HUES64 (cell line): ENCODE measurements around the gene AKAP13.

Experiments
- H3K27ac ChIP-seq: 2 replicates; pipeline ENCODE4 v1.7.0; 2013; ENCODE audit warnings: low read depth, low read length, inconsistent platforms
- H3K27me3 ChIP-seq: 2 replicates; pipeline ENCODE4 v1.6.1; 2013; ENCODE audit warnings: mild to moderate bottlenecking, low read length; ENCODE audit not compliant: insufficient read depth
- H3K36me3 ChIP-seq: 2 replicates; pipeline ENCODE4 v1.6.1; 2013; ENCODE audit warnings: mild to moderate bottlenecking, low read length; ENCODE audit not compliant: insufficient read depth
- H3K4me1 ChIP-seq: 2 replicates; pipeline ENCODE4 v1.6.1; 2013; ENCODE audit warnings: mild to moderate bottlenecking, low read length, moderate library complexity; ENCODE audit not compliant: insufficient read depth
- H3K4me3 ChIP-seq: 2 replicates; pipeline ENCODE4 v1.5.1; 2013; ENCODE audit warnings: mild to moderate bottlenecking, low read length, moderate library complexity
- H3K9ac ChIP-seq: 2 replicates; pipeline ENCODE4 v1.6.1; 2013; ENCODE audit warnings: mild to moderate bottlenecking, low read depth, low read length
- H3K9me3 ChIP-seq: 2 replicates; pipeline ENCODE4 v1.6.1; 2013; ENCODE audit warnings: low read depth, low read length; ENCODE audit not compliant: insufficient read depth
- WGBS: fragments of 150-250, 120-280 bp; methylation state at CpG from one replicate; pipeline ENCODE4 v1.1.7; 2013; ENCODE audit warnings: missing lambda C conversion rate; 5-methylcytosine and 5-hydroxymethylcytosine counted together

The AKAP13 gene

DNA sequence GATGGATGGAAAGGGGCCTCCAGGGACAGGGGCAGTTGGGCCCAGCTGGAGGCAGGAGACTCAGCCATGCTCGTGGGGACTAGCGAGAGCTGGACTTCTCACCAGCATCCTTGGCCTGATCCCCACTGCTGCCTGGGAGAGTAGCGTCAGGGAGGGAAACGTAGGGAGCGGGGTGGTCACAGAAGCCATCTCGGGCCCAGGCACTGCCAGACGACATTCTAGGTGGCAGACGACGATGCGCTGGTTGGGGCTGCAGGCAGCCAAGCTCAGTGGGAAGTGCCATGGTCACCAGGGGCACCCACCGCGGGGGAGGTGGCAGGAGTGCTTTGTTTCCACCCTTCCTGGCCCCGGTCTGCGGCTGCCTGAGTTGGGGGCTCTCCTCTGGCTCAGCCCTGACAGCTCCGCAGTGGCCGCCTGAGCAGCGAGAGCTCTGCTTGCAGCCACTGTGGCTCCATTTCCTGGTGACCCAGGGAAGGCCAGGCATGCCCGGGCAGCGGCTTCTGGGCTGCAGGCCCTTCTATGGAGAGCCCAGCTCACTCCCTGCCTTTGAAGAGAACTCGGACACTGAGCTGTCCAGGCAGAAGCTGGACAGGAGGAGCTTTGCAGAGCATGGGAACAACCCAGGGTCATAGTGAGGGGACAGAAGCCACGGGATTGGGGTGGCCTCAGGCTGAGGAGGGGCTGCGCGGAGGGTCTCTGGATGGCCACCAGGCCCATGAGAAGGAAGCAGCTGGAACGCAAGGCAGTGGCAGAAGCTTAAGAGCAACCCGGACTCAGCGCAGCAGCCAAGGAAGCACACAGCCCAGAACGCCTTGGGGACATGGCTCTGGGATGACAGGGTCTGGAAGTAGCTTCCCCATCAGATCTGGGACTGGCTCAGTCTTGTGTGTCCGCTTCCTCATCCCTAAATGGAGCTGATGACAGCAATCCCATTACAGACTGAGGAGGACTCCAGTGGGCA, 383.6 kb downstream of the AKAP13 start:
- Histone ChIP-seq H3K27ac (peak overlapping the region; percentile 1; the same call in 1 of the 2 replicates), H3K27me3 (no peaks in the 10 kb centered on the region), H3K9me3 (no peaks in the 10 kb centered on the region), H3K4me1 (0 out of 2 replicates have a peak, but pooled peaks cover 12% of the 10 kb centered on the region), H3K36me3 (peaks cover 21% of the 10 kb centered on the region), H3K9ac (no peak overlapping the region), H3K4me3 (no peak overlapping the region)
- WGBS, result 94% methylated on average over 28 of the region's 28 CpGs

- no peak overlapping the region for H3K9ac ChIP-seq
- H3K27ac ChIP-seq, result no peak overlapping the region
- no peaks in the 10 kb centered on the region for H3K27me3 ChIP-seq
Measured at GRCh38 chr15:85764649-85765277, 384.4 kb downstream of the AKAP13 start.

DNA sequence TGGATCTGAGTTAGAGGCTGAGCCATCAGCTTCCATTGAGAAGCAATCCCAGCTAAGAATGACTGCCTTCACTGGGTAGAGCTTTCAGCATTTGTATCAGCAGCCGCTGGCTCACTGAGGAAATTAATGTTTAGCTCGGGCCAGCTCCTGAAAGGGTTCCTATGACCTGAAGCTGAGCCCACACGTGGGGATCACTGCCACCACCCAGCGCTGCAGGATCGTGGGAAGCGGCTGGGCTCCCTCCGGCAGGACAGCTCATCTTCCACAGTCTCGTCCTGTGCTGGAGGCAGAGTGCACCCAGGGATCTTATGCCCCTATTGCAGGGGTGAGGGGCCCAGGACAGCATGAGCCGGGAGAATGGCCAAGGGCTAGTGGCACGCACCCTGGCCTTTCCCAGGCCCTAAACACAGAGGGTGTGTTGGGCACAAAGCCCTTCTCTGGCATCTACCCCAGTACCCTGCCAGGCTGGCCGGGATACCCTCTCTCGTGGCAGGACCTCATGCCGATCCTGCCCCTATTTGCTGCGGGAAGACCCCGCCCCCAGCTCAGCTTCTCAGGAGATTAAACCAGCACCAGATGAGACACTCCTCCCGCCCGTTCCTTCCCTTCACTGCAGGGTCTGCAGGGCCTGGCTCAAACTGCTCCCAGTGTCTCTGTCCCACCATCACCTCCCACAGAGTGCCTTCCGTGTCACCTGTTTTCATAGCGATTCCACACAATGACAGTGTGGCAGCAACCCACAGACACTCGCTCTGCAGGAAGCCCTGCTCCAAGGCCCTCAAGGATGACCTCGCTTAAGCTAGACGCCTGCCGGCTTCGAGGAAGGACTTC, 385.8 kb downstream of the AKAP13 start:
- WGBS, result 80% methylated on average over 24 of the region's 24 CpGs
- no peaks in the 10 kb centered on the region for H3K27me3 ChIP-seq
- H3K9me3 ChIP-seq, result no peaks in the 10 kb centered on the region
- no peak overlapping the region for H3K4me3 ChIP-seq
- 0 out of 2 replicates have a peak, but pooled peaks cover 12% of the 10 kb centered on the region for H3K4me1 ChIP-seq
- no peak overlapping the region; the same call in 1 of the 2 replicates for H3K27ac ChIP-seq
- no peak overlapping the region for H3K9ac ChIP-seq
- H3K36me3 ChIP-seq, result peaks cover 15% of the 10 kb centered on the region; the same call in 1 of the 2 replicates

More at GRCh38 chr15:85764649-85765277, 384.4 kb downstream of the AKAP13 start:
- WGBS, result 90% methylated on average over 3 of the region's 3 CpGs
- H3K9me3 ChIP-seq, result no peaks in the 10 kb centered on the region
- peaks cover 21% of the 10 kb centered on the region for H3K36me3 ChIP-seq
- no peak overlapping the region for H3K4me3 ChIP-seq
- H3K4me1 ChIP-seq, result 0 out of 2 replicates have a peak, but pooled peaks cover 12% of the 10 kb centered on the region

DNA sequence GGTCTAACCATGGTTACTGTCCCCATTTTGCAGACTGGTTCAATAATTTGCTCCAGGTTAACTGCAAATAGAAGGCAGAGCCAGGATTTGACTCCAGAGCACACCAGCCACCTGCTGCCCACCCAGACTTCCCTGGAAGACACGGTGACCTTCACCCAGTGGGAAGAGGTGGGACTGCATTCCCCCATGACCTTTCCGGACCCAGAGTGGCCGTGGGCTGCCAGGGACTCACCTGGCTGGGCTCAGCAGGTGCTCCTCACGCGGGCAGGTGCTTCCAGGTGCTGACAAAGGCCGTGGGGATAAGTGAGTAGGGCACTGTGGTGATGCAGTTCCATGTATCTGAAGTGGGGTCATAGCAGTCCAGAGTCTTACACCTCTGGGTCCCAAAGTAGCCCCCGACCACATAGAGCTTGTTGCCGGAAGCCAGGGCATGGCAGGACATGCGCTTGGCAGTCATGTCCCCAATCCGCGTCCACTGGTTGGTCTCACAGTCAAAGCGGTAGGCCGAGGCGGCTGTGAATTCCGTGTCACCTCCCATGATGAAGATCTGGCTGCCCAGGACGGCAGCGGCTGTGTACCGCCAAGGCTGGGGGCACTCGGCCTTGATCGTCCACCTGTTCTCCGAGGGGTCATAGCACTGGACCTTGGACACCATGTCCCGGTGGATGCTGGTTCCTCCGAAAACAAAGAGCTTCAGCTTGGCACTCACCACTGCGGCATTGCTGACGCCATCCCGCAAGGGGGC, 387.6 kb downstream of the AKAP13 start:
- Histone ChIP-seq H3K27ac (no peak overlapping the region), H3K36me3 (peaks cover 15% of the 10 kb centered on the region; the same call in 1 of the 2 replicates), H3K9ac (no peak overlapping the region), H3K4me3 (no peak overlapping the region), H3K9me3 (no peaks in the 10 kb centered on the region), H3K4me1 (0 out of 2 replicates have a peak, but pooled peaks cover 16% of the 10 kb centered on the region), H3K27me3 (no peaks in the 10 kb centered on the region)
- 96% methylated on average over 26 of the region's 26 CpGs for WGBS

GRCh38 chr15:85768595-85769168, 388.3 kb downstream of the AKAP13 start:
- H3K4me3 ChIP-seq, result no peak overlapping the region
- peaks cover 15% of the 10 kb centered on the region; the same call in 1 of the 2 replicates for H3K36me3 ChIP-seq
- WGBS, result 96% methylated on average over 32 of the region's 32 CpGs
- H3K27me3 ChIP-seq, result no peaks in the 10 kb centered on the region
- H3K4me1 ChIP-seq, result 0 out of 2 replicates have a peak, but pooled peaks cover 16% of the 10 kb centered on the region
- H3K9ac ChIP-seq, result no peak overlapping the region
- H3K27ac ChIP-seq, result no peak overlapping the region
- H3K9me3 ChIP-seq, result no peaks in the 10 kb centered on the region

GRCh38 chr15:85769182-85769900, 388.9 kb downstream of the AKAP13 start:
- Histone ChIP-seq H3K9me3 (no peaks in the 10 kb centered on the region), H3K27ac (no peak overlapping the region), H3K36me3 (peaks cover 15% of the 10 kb centered on the region; the same call in 1 of the 2 replicates), H3K4me1 (0 out of 2 replicates have a peak, but pooled peaks cover 15% of the 10 kb centered on the region), H3K27me3 (no peaks in the 10 kb centered on the region), H3K4me3 (no peak overlapping the region), H3K9ac (no peak overlapping the region)
- 96% methylated on average over 42 of the region's 42 CpGs for WGBS

GRCh38 chr15:85770096-85771041, 390.0 kb downstream of the AKAP13 start:
- no peak overlapping the region for H3K9ac ChIP-seq
- 0 out of 2 replicates have a peak, but pooled peaks cover 14% of the 10 kb centered on the region for H3K4me1 ChIP-seq
- H3K27ac ChIP-seq, result no peak overlapping the region
- no peaks in the 10 kb centered on the region for H3K27me3 ChIP-seq
- no peak overlapping the region for H3K4me3 ChIP-seq
- no peaks in the 10 kb centered on the region for H3K9me3 ChIP-seq
- 92% methylated on average over 21 of the region's 21 CpGs for WGBS
- peaks cover 15% of the 10 kb centered on the region; the same call in 1 of the 2 replicates for H3K36me3 ChIP-seq

GRCh38 chr15:85771271-85771670, 390.9 kb downstream of the AKAP13 start:
- Histone ChIP-seq H3K4me1 (0 out of 2 replicates have a peak, but pooled peaks cover 9% of the 10 kb centered on the region), H3K27ac (no peak overlapping the region)
- WGBS, result 91% methylated on average over 4 of the region's 5 CpGs

More at GRCh38 chr15:85771271-85771670, 390.9 kb downstream of the AKAP13 start:
- Histone ChIP-seq H3K9me3 (no peaks in the 10 kb centered on the region), H3K36me3 (peaks cover 15% of the 10 kb centered on the region; the same call in 1 of the 2 replicates), H3K27me3 (no peaks in the 10 kb centered on the region), H3K9ac (no peak overlapping the region), H3K4me3 (no peak overlapping the region)
